ENCODE data around the gene THSD8.

Gene THSD8

GRCh38 chr19:12786141-12786870, 15.6 kb upstream of the THSD8 start:
- no peaks in the 10 kb centered on the region for H3K27me3 Mint-ChIP-seq
- H3K36me3 Mint-ChIP-seq (ENCODE audit: low read depth) = no peaks in the 10 kb centered on the region
- peak overlapping the region; percentile 73 for H3K27ac Mint-ChIP-seq
- H3K4me3 Mint-ChIP-seq = no peak overlapping the region
- H3K4me1 Mint-ChIP-seq (ENCODE audit: low read depth) = peaks cover 49% of the 10 kb centered on the region
- H3K9me3 Mint-ChIP-seq = no peaks in the 10 kb centered on the region

- H3K4me3 Mint-ChIP-seq = no peak overlapping the region
These were observed 14.9 kb upstream of the THSD8 start for GRCh38 chr19:12786952-12787351.

GRCh38 chr19:12787458-12787857, 14.4 kb upstream of the THSD8 start:
- peak overlapping the region; percentile 59 for H3K27ac Mint-ChIP-seq

More at GRCh38 chr19:12786952-12787351, 14.9 kb upstream of the THSD8 start:
- Mint-ChIP-seq H3K9me3 (no peaks in the 10 kb centered on the region), H3K36me3 (ENCODE audit: low read depth) (no peaks in the 10 kb centered on the region), H3K4me1 (ENCODE audit: low read depth) (peaks cover 43% of the 10 kb centered on the region), H3K27ac (peak overlapping the region; percentile 73), H3K27me3 (no peaks in the 10 kb centered on the region)

GRCh38 chr19:12788042-12788681, 13.7 kb upstream of the THSD8 start:
- Mint-ChIP-seq H3K9me3 (no peaks in the 10 kb centered on the region), H3K4me3 (peak overlapping the region; percentile 89), H3K4me1 (ENCODE audit: low read depth) (peaks cover 39% of the 10 kb centered on the region), H3K27me3 (no peaks in the 10 kb centered on the region), H3K27ac (peak overlapping the region; percentile 96), H3K36me3 (ENCODE audit: low read depth) (peaks cover 3% of the 10 kb centered on the region)

More at GRCh38 chr19:12787458-12787857, 14.4 kb upstream of the THSD8 start:
- H3K36me3 Mint-ChIP-seq (ENCODE audit: low read depth) = no peaks in the 10 kb centered on the region
- no peak overlapping the region for H3K4me3 Mint-ChIP-seq
- no peaks in the 10 kb centered on the region for H3K27me3 Mint-ChIP-seq
- H3K4me1 Mint-ChIP-seq (ENCODE audit: low read depth) = peaks cover 39% of the 10 kb centered on the region
- H3K9me3 Mint-ChIP-seq = no peaks in the 10 kb centered on the region

- Mint-ChIP-seq H3K36me3 (ENCODE audit: low read depth) (peaks cover 6% of the 10 kb centered on the region), H3K27me3 (no peaks in the 10 kb centered on the region), H3K4me3 (peak overlapping the region; percentile 89), H3K4me1 (ENCODE audit: low read depth) (peaks cover 39% of the 10 kb centered on the region), H3K9me3 (no peaks in the 10 kb centered on the region), H3K27ac (peak overlapping the region; percentile 96)
These were observed 13.2 kb upstream of the THSD8 start for GRCh38 chr19:12788682-12789097.

GRCh38 chr19:12789098-12789903, 12.6 kb upstream of the THSD8 start:
- Mint-ChIP-seq H3K36me3 (ENCODE audit: low read depth) (peaks cover 6% of the 10 kb centered on the region), H3K27ac (peak overlapping the region; percentile 96), H3K27me3 (no peaks in the 10 kb centered on the region), H3K4me3 (peak overlapping the region; percentile 96), H3K4me1 (ENCODE audit: low read depth) (peaks cover 43% of the 10 kb centered on the region), H3K9me3 (no peaks in the 10 kb centered on the region)

GRCh38 chr19:12789904-12790619, 11.8 kb upstream of the THSD8 start:
- H3K36me3 Mint-ChIP-seq (ENCODE audit: low read depth) = peaks cover 6% of the 10 kb centered on the region

GRCh38 chr19:12790628-12791344, 11.1 kb upstream of the THSD8 start:
- peaks cover 55% of the 10 kb centered on the region for H3K4me1 Mint-ChIP-seq (ENCODE audit: low read depth)
- no peaks in the 10 kb centered on the region for H3K27me3 Mint-ChIP-seq
- H3K27ac Mint-ChIP-seq = peak overlapping the region; percentile 92
- peak overlapping the region; percentile 96 for H3K4me3 Mint-ChIP-seq
- H3K9me3 Mint-ChIP-seq = no peaks in the 10 kb centered on the region
- H3K36me3 Mint-ChIP-seq (ENCODE audit: low read depth) = peaks cover 6% of the 10 kb centered on the region

More at GRCh38 chr19:12789904-12790619, 11.8 kb upstream of the THSD8 start:
- peak overlapping the region; percentile 92 for H3K27ac Mint-ChIP-seq
- peaks cover 51% of the 10 kb centered on the region for H3K4me1 Mint-ChIP-seq (ENCODE audit: low read depth)
- peak overlapping the region; percentile 96 for H3K4me3 Mint-ChIP-seq
- H3K27me3 Mint-ChIP-seq = no peaks in the 10 kb centered on the region
- H3K9me3 Mint-ChIP-seq = no peaks in the 10 kb centered on the region

- H3K9me3 Mint-ChIP-seq = no peaks in the 10 kb centered on the region
- peaks cover 62% of the 10 kb centered on the region for H3K4me1 Mint-ChIP-seq (ENCODE audit: low read depth)
- H3K27me3 Mint-ChIP-seq = no peaks in the 10 kb centered on the region
- peaks cover 6% of the 10 kb centered on the region for H3K36me3 Mint-ChIP-seq (ENCODE audit: low read depth)
- peak within 1 kb of the TSS; percentile 98 for H3K27ac Mint-ChIP-seq
- H3K4me3 Mint-ChIP-seq = peak within 1 kb of the TSS; percentile 96
These were observed 10.4 kb upstream of the THSD8 start, which contains the start of gene JUNB for GRCh38 chr19:12791345-12792050. TSS of gene JUNB (plus strand) at chr19:12791486. CDS start at chr19:12791772, 286 bp downstream.

- H3K4me1 Mint-ChIP-seq (ENCODE audit: low read depth) = peaks cover 58% of the 10 kb centered on the region
- peak overlapping the region; percentile 96 for H3K4me3 Mint-ChIP-seq
- H3K9me3 Mint-ChIP-seq = no peaks in the 10 kb centered on the region
- H3K27ac Mint-ChIP-seq = peak overlapping the region; percentile 98
- H3K36me3 Mint-ChIP-seq (ENCODE audit: low read depth) = peaks cover 6% of the 10 kb centered on the region
- no peaks in the 10 kb centered on the region for H3K27me3 Mint-ChIP-seq
These were observed 9.6 kb upstream of the THSD8 start for GRCh38 chr19:12792051-12792852.

- Mint-ChIP-seq H3K9me3 (no peaks in the 10 kb centered on the region), H3K36me3 (ENCODE audit: low read depth) (peaks cover 6% of the 10 kb centered on the region), H3K27me3 (no peaks in the 10 kb centered on the region), H3K27ac (peak overlapping the region; percentile 98), H3K4me1 (ENCODE audit: low read depth) (peaks cover 52% of the 10 kb centered on the region), H3K4me3 (peak overlapping the region; percentile 96)
These were observed 9.0 kb upstream of the THSD8 start for GRCh38 chr19:12792853-12793289.

GRCh38 chr19:12793290-12794195, 8.3 kb upstream of the THSD8 start:
- Mint-ChIP-seq H3K27ac (peak overlapping the region; percentile 98), H3K36me3 (ENCODE audit: low read depth) (peaks cover 6% of the 10 kb centered on the region), H3K9me3 (no peaks in the 10 kb centered on the region), H3K4me1 (ENCODE audit: low read depth) (peaks cover 45% of the 10 kb centered on the region), H3K27me3 (no peaks in the 10 kb centered on the region), H3K4me3 (peak overlapping the region; percentile 96)
